ENCODE measurements around the gene MAP2. TPM values are rescaled to one million over a fixed set of nuclear protein-coding genes. Genes with fewer than 3 reads are reported as not detected.

The MAP2 gene
- total RNA-seq, 4 donors from 2014 or later: 5.8 to 14.5 (median 8.8) TPM

DNA sequence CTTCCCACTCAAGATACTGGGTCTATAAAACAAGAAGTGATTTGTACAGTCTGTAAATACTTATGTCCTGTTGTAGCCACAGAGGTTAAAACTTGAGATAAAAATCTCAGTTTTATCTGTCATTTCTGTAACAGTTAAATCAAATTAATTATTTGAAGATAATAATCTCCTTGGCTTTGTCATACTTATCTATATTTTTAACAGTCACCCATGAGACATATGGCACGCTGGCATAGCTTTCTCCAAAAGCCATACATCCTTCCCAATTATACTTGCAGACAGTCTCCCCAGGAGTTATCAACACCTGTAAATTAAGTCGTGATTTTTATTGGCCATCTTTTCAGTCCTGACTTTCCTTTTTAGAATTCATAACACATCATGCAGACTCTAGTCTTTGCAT lies 278.9 kb downstream of the MAP2 start:
- DNase-seq: no peak
- TF ChIP-seq, protein P1, sequence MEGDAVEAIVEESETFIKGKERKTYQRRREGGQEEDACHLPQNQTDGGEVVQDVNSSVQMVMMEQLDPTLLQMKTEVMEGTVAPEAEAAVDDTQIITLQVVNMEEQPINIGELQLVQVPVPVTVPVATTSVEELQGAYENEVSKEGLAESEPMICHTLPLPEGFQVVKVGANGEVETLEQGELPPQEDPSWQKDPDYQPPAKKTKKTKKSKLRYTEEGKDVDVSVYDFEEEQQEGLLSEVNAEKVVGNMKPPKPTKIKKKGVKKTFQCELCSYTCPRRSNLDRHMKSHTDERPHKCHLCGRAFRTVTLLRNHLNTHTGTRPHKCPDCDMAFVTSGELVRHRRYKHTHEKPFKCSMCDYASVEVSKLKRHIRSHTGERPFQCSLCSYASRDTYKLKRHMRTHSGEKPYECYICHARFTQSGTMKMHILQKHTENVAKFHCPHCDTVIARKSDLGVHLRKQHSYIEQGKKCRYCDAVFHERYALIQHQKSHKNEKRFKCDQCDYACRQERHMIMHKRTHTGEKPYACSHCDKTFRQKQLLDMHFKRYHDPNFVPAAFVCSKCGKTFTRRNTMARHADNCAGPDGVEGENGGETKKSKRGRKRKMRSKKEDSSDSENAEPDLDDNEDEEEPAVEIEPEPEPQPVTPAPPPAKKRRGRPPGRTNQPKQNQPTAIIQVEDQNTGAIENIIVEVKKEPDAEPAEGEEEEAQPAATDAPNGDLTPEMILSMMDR (IDR thresholded peaks at IDR 0.05): no peak
- TF ChIP-seq POLR2A (IDR thresholded peaks at IDR 0.05): no peak
- H3K27ac ChIP-seq: no peak overlapping the region
- H3K4me1 ChIP-seq: no peaks in the 10 kb centered on the region
- H3K27me3 ChIP-seq: no peaks in the 10 kb centered on the region
- intact Hi-C loops (cut with DNase I): no loop called here
- 69 to 84% methylated on average over 2 of the region's 2 CpGs for WGBS, 2 donors
- no peak overlapping the region for H3K4me3 ChIP-seq
- H3K9me3 ChIP-seq: no peaks in the 10 kb centered on the region
- no peaks in the 10 kb centered on the region for H3K36me3 ChIP-seq

DNA sequence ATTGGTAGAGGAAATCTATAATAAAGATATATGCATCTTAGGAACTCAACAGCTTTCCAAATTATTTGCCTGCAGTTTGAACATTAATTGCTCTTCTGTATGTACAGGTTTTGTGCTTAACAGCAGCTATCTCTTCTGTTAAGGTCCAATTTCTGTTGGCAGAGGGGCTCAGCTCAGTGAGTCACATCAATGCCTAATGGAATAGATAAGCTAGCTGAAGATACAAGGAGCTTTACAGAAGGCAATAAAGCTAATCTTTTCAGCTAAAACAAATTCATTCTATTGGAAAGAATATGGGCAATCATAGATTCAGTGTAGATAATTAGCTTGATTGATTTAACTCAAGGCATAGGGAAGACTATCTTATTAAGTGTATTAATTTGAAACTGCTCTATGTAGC lies 289.4 kb downstream of the MAP2 start:
- Histone ChIP-seq H3K4me3 (no peak overlapping the region), H3K27ac (no peak overlapping the region), H3K4me1 (no peaks in the 10 kb centered on the region), H3K9me3 (no peaks in the 10 kb centered on the region), H3K27me3 (no peaks in the 10 kb centered on the region), H3K36me3 (no peaks in the 10 kb centered on the region)
- DNase-seq: no peak
- TF ChIP-seq, protein P1 (IDR thresholded peaks at IDR 0.05): no peak
- TF ChIP-seq POLR2A (IDR thresholded peaks at IDR 0.05): no peak
- intact Hi-C loops (cut with DNase I): no loop called here

DNA sequence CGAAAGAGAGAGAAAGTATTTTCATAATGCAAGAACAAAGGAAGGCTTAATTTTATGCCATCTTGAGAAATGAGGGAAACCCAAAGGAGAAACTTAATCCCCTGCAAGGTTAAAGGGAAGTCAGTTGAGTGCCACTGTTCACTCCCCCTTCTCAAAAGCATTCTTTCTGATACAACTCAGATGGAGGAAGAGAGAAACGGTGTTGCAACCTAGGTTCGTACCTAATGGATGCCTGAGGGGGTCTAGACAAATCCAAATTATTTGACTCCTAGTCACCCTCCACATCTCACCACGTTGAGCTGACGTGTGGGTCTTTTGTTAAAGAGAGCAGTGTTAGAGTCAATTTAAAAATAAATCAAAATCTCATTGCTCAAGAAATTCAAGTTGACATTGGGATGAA lies 295.2 kb downstream of the MAP2 start:
- Histone ChIP-seq H3K9me3 (no peaks in the 10 kb centered on the region), H3K4me3 (no peak overlapping the region), H3K4me1 (no peaks in the 10 kb centered on the region), H3K27ac (no peak overlapping the region), H3K36me3 (no peaks in the 10 kb centered on the region), H3K27me3 (no peaks in the 10 kb centered on the region)
- WGBS, 2 donors: 57 to 61% methylated on average over 5 of the region's 5 CpGs
- intact Hi-C loops (cut with DNase I): no loop called here
- no peak for TF ChIP-seq POLR2A (IDR thresholded peaks at IDR 0.05)
- TF ChIP-seq, protein P1 (IDR thresholded peaks at IDR 0.05): no peak
- DNase-seq: no peak

DNA sequence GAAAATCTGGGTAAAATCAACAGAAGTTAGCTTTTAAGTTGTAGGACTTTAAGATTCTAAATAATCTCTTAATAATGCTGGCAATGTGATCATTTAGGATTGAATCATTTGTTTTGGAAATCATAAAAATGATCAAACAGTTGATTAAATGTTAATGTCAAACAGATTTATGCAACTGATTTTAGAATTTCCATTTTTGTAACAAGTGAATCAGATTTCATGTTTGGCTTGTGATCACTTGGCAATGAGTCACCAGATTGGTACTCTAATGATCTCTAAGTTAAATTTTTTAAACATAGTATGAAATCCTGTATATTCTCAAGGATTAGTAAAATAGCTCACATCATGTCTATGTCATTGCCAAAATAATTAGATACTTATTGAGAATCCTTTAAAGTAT lies 297.6 kb downstream of the MAP2 start:
- no peaks in the 10 kb centered on the region for H3K4me1 ChIP-seq
- TF ChIP-seq, protein P1 (IDR thresholded peaks at IDR 0.05): no peak
- TF ChIP-seq POLR2A (IDR thresholded peaks at IDR 0.05): no peak
- H3K4me3 ChIP-seq: no peak overlapping the region
- no peaks in the 10 kb centered on the region for H3K9me3 ChIP-seq
- H3K27ac ChIP-seq: no peak overlapping the region
- H3K27me3 ChIP-seq: no peaks in the 10 kb centered on the region
- DNase-seq: no peak
- no peaks in the 10 kb centered on the region for H3K36me3 ChIP-seq
- intact Hi-C loops (cut with DNase I): no loop called here

DNA sequence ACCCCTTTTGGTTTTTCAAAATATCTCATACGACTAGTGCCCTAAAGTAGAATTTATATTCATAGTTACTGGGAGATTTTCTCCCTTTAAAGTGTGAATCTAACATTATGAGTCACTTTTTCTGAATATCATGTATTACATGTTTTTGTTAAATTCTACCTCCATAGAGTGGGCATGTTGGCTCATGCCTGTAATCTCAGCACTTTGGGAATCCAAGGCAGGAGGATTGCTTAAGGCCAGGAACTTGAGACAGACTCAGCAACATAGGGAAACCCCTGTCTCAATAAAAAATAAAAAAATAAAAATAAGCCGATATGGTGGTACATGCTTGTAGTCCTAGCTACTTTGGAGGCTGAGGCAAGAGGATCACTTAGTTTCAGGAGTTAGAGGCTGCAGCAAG lies 302.5 kb downstream of the MAP2 start:
- Histone ChIP-seq H3K27ac (no peak overlapping the region), H3K27me3 (no peaks in the 10 kb centered on the region), H3K9me3 (no peaks in the 10 kb centered on the region), H3K4me3 (no peak overlapping the region), H3K36me3 (no peaks in the 10 kb centered on the region), H3K4me1 (no peaks in the 10 kb centered on the region)
- intact Hi-C loops (cut with DNase I): no loop called here
- WGBS, 2 donors: 50% methylated on average over 2 of the region's 2 CpGs
- TF ChIP-seq, protein P1 (IDR thresholded peaks at IDR 0.05): no peak
- no peak for TF ChIP-seq POLR2A (IDR thresholded peaks at IDR 0.05)
- DNase-seq: no peak
